VCaP (cell line): ENCODE data around the gene FKBP4.
A peak's percentile ranks its signal among the peaks of the same experiment; 100 is the strongest.

Experiments used
- H3K27ac ChIP-seq: fragments of 450-650 bp; 2 replicates; pipeline ENCODE4 v1.5.1; 2017
- CTCF ChIP-seq: fragments of 450-650 bp; conservative IDR thresholded peaks from 2 replicates; pipeline ENCODE4 v1.5.1; 2017; ENCODE audit warnings: mild to moderate bottlenecking, moderate library complexity

The FKBP4 gene

DNA sequence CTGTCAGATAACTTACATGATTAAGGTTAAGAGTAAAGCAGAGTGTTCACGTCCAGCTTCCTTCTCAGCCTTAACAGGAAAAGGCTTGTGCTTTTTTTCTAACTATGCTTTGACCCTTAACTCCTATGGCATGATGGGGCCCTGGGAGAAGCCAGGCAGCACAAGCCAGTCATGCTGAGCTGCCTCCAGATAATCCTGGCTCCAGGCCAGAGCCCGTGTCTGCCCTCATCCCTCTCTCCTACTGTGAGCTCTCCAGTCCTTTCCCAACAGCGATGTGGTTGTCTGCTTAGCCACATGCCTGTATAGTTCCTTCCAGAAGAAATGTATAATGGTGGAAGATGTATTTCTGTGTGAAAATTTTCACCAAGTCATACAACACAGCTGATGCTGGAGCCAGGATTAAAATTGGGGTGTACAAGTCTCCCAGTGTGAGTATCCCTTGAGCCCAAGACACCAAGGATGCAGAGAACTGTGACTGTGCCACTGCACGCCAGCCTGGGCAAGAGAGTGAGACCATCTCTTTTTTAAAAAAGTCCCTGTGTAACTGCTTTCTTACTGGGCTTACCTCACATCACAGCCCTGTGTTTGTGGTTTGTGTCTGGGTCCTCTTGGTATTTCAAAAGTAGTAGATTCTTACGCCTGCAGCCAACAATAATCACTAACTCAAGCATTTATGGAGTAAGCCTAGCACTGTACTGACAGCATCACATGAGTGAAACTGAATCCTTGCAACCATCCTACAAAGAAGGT lies 9.8 kb downstream of the FKBP4 start:
- TF ChIP-seq CTCF = no peak
- H3K27ac ChIP-seq = peak overlapping the region; percentile 97

GRCh38 chr12:2805143-2805520 lies 10.4 kb downstream of the FKBP4 start:
- H3K27ac ChIP-seq = peak overlapping the region; percentile 97; the same call in 1 of the 2 replicates
- no peak for TF ChIP-seq CTCF

- H3K27ac ChIP-seq = no peak overlapping the region
- TF ChIP-seq CTCF = no peak
These were observed 11.9 kb downstream of the FKBP4 start for GRCh38 chr12:2806700-2807099.

DNA sequence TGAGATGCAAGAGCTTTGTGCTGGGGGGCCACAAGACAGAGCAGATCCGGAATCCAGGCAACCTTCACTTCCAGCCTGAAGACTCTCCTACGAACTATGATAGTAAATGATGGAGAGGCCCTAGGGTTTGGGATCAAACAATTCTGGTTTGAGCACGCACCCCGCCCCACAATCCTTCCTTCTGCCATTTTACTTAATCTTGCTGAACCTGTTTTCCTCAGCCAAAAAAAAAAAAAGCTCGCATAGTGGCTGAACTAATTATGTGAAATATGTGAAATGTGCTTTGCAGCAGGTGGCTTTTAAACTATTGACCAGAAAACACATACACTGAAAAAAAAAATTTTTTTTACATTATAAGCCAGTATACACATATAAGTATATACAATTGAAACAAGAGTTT lies 17.0 kb downstream of the FKBP4 start:
- H3K27ac ChIP-seq = peak overlapping the region; percentile 95
- TF ChIP-seq CTCF = no peak

- peak within 1 kb of the TSS; percentile 95 for H3K27ac ChIP-seq
- TF ChIP-seq CTCF = no peak
These were observed 17.8 kb downstream of the FKBP4 start, which contains the start of gene ITFG2 for GRCh38 chr12:2812290-2813213. Gene ITFG2 (plus strand): TSS chr12:2812668. CDS start chr12:2812761, 93 bp downstream.

DNA sequence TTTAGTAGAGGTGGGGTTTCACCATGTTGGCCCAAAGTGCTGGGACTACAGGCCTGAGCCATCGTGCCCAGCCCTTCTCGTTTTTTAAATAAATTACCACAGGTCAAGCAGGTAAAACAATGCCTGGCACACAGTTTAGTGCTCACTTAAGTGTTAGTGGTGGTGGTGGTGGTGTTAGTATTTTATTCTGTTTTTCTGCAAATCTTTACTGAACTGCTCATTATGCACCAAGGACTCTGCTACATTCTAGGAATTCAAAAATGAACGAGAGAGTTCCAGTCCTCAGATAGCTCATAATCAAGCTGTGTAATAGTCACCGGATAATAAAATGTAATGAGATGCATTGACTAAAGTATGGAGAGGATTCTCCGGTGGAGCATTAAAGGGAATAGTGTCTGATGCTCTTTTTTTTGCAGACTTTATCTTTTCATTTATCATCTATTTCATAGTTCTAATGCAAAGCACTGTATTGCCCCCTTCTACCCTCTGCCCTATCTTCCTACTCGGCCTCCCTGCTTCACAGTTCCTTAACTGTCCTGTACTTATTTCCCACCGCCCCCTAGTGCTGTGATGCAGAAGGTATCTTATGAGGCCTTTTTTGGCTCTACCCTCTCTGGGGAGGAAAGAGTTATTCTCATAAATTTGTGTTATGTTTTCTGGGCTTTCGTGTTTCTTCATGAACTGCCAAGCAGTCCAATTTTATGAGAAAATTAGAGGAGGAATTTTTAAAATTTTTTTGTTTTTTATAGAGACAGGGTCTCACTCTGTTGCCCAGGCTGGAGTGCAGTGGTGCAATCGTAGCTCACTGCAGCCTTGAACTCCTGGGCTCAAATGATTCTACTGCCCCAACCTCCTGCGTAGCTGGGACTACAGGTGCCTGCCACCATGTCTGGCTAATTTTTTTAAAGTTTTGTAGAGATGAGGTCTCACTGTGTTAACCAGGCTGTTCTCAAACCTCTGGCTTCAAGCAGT lies 18.7 kb downstream of the FKBP4 start:
- TF ChIP-seq CTCF = peak; percentile 88
- peak overlapping the region; percentile 95 for H3K27ac ChIP-seq
